Limb (tissue), 2 donors: ENCODE data around the gene MEG3.

Source experiments
- DNase-seq, 2 donors: peaks; one replicate each; pipeline ENCODE4 v3.0.0-alpha.2; 2016; ENCODE audit errors: extremely low spot score in 2 of 2

MEG3 gene

DNA sequence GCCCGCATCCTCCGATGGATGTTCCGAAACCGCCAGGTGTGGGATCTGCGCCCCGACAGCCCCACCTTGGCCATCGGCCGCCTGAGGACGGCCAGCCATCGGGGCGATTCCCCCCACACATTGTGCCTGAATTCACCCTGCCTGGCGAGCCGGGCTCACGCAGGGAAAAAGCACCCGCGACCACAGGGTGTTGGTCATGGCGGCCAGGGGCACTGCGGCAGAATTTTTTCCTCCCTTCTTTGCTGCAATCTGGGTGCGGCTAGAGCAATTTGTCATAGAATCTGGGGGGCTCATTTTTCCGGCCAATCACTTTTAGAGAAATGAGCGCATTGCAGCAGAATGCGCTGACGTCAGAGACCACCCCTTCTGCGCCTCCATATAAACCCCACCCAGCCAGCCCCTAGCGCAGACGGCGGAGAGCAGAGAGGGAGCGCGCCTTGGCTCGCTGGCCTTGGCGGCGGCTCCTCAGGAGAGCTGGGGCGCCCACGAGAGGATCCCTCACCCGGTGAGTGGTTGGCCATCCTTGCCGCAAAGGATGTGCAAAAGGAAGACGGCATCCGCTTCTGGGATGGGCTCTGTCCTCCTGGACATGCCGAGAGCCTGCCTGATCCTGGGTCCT lies at the start of gene MEG3:
Gene MEG3, plus strand, starts transcription at position 406 of the 619 bp plus-strand sequence.
- DNase-seq, result peak; percentile 88 to 90

DNA sequence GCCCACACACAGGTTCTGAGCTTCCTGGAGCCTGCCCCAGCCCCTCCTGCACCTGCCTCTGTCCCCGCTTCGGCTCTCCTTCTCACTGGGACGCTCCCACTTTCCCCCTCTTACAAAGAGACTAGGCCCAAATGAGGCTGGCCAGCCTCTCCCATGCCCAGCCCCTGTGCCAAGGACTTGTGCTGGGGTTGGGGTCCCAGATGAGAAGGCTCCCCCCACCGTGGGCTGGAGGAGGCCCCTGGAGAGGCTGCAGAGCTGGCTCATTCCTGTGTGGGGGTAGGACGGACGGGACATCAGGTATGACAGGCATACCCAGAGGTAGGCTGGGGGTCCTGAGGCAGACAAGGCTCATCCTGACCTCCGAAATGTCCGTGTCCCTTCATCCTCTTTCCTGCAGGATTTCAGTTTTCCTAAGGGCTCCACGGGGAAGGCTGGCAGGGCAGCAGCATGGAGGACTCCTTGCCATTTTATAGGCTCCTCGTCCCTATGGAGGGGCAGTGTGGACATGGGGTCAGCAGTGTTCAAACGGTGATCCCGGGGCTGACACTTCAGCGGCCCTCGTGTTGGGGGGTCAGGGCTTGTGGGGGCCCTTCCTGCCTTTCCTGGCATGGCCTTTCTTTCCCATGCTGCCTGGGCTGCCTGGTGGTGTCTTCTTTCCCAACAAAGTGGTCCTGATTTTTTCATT lies 49.1 kb upstream of the MEG3 start:
- peak in 1 of 2 donors; percentile 26 for DNase-seq

DNA sequence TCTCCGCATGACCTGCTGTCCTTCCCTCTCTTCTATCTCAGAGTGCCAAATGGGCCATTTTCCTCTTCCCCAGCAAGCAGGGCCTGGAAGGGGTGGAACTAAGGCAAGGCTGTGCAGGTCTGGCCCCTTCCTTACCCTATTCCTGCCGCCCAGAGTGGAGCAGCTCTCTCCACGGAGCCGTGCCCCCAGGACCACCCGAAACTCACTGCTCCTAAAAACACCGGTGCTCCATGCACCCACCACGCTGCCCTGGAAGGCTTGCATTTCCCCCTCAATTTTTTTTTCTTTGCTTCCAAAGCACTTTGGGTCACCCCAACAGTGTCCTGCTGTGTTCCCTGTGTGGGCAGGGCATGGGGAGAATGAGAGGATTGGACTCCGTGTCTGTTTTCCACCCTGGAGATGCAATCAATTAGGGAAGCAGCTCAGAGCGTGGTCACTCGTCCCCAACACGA lies 48.5 kb upstream of the MEG3 start:
- DNase-seq, result no peak

DNA sequence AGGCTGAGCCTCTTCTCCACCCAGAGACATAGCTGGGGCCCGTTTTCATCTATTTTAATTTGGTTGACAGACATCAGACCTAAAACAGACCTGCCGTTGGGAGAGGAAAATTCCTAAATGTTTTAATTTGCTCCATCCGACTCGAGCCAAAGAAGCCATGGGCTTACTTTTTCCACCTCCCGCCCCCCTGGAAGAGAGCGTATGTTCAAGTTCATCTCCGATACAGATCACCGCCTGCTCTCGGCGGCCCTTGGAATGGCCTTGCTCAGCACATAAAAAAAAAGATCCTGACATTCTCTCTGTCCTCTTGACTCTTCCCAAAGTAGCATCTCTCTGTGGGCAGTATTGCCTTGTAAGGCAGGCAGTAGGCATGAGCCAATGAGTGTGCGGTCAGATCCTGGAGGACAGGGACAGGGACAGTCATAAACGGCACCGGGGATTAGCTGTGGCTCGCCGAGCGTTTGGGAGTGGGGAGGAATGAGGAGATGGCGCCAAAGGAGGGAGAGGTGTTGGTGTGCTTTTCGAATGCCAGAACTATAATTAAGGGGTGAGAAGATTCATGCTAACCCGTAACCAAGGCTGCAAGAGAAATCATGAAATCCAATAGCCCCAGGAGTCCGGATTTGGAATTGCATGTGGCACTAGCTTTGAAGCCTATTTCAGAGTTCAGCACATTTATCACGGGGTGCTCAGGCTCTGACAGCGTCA lies 47.9 kb upstream of the MEG3 start:
- peak; percentile 55 to 62 for DNase-seq

DNA sequence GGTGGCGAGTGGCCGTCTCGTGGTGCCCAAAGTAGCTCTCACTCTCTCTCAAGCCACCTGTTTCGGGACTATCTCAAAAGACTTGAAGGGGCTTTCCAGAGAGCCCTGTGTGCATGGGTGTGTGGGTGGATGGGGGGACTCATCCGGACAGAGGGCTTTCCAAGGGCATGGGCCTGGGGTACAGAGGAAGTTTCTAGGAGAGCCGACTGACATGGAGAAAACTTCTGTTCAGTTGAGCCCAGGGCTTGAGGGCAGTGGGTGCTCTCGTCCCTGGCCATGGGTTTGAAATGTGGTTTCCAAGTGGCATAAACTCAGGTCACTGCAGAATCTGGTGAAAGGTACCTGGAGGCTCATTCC lies 47.4 kb upstream of the MEG3 start:
- no peak for DNase-seq

DNA sequence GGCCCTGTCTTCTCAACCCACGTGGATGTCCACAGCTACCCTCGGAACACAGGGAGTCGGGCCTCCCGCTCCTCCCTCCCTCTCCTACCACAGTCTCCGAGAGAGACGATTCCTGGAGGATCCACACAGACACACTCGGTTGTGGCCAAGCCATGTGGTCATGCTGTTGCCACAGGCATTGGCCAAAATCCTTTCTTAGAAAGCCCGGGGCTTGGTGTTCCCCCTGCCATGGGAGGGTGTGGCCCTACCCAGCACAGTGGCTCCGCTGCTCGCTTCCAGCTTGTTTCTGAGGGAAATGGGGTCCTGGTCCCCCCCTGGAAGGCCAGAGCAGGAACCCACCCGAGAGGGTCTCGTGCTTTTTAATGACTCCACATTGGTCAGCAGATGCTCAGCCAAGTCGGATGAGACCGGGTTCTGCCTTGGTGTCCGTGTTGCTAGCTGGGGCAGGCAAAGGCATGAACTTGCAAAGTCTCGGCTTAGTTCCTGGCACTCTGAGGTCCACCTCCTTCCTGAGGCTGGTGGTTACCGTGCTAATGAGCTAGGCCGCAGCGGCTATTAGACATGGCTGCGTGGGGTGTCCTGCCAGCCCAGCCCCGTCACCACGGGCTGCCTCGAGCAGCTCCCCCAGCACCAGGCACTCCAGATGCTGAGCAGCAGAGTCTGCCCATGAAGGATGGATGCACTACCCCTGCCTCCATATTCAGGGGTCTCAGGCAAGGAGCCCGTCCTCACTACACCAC lies 46.8 kb upstream of the MEG3 start:
- DNase-seq, result peak in 1 of 2 donors; percentile 28

DNA sequence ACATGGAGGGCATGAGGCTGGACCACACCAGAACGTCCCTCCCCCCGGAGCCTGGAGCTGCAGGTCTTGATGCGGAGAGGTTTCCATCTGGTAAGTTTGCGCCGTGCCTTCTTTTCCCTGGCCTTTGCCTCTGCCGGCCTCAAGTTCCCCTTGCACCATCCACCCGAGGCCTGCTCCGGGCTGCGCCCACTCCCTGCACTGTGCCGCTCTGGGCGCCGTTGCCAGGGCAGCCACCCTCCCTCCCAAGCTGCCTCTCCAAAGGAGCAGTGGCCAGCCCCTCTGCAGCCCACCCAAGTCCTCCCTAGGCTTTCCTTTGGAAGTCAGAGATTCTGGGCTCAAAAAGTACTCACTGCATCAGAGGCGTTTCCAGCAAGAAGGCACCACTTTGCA lies 46.2 kb upstream of the MEG3 start:
- DNase-seq, result peak in 1 of 2 donors; percentile 19

DNA sequence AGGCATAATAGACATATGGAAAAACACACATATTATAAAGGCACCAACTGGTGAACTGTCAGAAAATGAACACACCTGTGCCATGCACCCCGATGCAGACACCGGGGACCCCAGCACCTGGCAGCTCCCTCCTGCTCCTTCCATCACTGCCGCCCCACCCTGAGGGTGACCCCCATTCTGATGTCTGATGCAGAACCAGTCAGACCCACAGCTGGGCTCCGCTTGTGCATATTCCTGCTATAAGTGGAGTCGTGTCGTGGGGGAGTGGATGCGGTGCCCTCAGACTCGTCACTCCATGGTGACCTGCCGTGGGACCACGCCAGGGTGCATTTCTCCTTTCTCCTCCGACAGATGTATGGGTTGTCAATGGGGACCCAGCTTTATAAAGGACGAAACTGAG lies 45.7 kb upstream of the MEG3 start:
- DNase-seq, result peak in 1 of 2 donors; percentile 16

DNA sequence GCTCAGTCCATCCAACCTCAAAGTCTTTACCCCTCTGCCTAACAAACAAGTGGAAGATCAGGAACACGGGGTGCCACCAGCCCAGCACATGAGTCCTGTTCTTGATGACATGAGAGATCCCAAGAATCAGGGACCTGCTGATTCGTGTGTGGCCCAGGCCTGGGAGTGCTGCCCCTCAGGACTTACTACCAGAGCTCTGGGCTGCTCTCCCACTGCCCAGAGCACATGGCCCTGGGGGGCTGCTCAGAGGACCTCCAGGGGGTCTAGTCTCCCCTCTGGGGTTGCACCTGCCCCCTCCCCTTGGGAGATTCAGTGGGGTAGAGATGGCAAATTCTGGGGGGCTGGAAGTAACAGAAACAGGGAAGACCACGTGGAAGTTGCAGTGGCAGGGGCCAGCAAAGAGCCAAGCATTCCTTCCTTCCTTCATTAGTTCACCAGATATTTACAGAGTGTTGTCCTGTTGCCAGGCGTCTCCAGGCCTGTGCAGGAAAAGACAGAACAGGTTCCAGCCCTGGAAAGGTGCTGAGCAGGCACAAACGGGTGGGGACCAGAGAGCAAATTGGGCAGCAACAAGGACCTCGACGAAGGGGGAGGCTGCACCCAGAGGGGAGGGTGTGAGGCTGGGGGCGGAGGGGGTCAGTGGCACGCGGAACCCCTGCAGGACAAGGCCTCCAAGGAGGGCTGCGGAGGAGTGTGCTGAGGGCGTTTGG lies 45.1 kb upstream of the MEG3 start:
- DNase-seq, result peak in 1 of 2 donors; percentile 35

DNA sequence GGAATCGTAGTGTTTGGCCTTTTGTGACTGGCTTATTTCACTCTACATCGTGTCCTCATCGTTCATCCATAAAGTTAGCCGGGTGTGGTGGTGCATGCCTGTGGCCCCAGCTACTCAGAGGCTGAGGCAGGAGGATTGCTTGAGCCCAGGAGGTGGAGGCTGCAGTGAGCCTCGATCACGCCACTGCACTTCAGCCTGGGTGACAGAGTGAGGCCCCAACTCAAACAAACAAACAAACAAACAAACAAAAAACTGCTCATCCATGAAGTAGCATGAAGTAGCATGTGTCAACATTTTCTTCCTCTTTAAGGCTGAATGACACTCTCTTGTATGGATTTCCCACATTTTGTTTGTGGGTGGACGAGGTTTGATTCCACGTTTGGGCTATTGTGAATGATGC lies 44.0 kb upstream of the MEG3 start:
- DNase-seq, result peak in 1 of 2 donors; percentile 2

DNA sequence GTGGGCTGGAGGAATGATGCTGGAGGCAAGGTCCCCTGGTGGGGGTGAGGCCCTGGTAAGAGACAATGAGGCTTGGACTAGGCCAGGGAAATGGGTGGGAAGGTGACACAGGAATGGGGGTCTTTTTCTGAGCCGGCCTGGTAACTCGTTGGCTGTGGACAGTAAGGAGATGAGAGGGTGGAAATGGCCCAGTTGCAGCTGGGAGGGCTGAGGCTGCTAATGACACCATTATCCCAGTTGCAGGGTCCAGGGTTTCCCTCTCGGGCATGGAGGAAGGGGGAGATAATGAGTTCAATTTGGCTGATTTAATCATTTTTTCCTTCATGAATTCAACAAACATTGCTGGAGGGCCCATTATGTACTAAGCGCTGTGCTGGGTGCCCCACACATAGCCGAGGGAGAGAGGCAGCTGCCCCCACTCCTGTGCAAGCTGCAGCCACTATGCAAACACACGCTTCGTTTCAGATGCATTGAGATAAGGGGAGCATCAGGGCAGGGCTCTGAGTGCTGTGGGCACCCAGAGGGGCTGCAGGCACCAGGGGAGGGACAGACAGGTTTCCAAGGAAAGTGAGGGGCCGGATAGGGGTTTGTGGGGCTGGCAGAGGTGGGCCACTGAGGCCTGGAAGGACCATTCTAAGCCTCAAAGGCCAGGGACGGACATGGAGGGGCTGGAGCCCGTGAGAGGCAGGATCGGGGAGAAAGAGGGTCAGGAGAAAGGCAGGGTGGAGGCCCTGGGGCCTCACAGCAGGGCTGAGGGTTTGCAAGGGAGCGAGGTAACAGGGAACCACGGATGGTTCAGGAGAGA lies 43.2 kb upstream of the MEG3 start:
- peak in 1 of 2 donors; percentile 28 for DNase-seq

DNA sequence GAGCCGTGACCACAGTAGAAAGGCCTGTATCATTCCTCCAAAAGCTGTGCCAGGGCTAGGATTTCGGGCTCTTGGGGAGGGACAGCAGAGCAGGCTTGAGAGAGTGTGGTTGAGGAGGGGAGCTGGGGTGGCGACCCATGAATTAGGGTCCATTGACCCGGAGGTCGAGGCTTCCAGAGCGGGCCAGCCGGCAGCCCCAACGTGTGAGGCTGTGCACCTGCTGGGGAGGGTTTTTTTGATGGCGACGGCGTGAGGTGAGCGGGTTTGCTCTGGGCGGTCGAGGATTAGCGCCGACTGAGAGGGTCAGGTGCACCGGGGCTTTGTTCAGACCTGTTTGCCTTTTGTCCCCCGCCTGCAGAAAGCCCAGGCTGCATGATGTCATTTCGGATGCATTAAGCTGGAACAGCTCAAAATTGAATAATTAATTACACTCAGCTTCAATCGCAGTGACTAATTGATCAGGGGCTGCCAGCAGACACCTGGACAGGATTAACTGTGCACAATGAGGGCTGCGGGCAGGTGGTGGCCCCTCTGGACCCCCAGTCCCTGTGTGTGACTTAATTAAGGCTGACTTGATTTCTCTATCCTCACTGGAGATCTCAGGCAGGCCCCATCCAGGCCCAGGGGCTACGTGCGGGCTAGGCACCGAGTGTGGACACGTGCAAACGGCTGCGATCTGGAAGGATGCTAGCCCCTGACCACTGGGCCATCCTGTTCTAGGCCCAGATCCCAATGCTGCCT lies 42.1 kb upstream of the MEG3 start:
- DNase-seq, result peak in 1 of 2 donors; percentile 30

DNA sequence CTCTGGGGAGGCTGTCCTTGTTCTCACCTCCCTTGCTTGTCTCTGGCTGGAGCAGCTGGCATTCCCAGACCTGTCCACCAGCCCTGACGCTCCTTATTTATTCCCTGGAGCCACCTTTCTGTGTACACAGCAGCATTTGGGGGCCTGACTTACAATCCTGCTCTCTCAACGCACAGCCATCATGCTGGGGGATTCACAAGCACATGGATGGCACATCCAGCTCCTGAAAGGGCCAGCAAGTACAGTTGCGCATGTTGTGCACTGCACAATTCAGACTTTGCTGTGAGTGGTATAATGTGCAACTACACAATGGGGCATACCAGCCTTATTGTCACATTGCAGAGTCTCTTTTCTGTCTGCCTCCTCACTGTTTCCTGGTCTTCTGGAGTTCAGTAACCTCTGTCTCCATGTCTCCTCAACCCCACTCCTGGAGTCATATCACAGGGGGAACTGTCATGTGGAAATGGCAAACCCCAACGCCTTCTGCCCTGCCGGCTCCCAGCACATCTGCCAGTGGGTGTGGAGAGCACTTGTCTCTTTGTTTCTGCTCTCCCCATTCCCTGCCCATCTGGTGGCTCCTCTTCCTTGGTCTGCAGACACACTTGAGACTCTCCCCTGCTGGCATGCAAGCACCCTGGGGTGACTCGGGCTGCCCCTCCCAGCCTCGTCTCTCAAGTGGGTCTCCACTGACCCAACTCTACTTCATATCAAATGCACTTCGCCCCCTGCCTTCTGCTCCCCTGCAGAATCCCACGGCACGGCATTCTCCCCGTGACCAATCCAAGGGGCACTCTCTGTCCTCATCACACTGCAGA lies 41.2 kb upstream of the MEG3 start:
- DNase-seq, result no peak

DNA sequence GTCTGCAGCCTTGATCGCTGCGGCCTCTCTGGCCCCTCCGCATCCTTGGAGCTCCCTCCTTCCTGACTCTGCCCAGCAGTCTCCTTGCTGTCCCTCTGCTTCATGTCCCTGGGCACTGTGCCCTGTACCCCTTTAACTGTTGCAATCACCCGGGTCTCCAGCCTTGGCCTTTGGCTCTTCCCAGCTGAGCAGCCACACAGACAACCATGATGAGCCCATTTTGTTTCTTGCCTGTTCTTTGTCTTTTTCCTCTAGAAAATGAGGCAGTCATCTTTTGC lies 40.6 kb upstream of the MEG3 start:
- DNase-seq, result no peak

DNA sequence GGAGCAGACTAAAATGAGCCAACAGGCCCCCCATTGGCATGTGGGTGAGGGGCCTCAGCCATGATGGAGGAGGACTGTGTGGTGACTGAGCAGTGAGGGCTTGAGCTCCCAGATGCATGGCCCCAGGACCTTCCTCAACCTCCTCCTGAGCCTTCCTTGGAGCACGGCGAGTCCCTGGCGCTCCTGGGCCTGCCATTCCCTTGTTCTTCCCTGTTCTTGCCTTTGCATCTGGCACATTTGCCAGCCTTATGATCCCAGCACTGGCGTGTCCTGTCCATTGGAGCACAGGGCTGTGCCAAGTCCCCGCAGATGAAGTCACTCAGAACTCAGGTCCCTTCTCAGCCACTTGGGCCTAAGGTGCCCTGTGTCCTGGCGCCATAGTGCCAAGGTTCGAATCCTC lies 40.3 kb upstream of the MEG3 start:
- DNase-seq, result no peak

DNA sequence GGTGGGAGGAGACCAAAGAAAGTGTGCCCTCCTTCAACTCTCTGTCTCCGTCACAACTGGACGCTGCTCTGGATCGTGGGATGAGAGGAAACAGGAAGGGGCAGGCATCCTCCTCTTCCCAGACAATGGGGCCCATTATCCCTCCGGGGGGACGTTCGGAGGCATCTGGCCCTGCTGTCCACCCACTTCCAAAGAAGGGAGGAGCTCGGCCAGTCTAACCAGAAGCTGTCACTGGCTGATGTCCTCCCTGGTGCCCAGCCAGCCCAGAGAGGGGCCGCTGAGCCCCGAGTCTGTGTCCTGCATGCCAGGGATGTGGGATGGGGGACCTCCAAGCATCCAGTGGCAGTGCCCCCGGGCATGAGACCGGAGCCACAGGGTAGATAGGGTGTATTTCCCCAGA lies 39.8 kb upstream of the MEG3 start:
- peak in 1 of 2 donors; percentile 34 for DNase-seq

DNA sequence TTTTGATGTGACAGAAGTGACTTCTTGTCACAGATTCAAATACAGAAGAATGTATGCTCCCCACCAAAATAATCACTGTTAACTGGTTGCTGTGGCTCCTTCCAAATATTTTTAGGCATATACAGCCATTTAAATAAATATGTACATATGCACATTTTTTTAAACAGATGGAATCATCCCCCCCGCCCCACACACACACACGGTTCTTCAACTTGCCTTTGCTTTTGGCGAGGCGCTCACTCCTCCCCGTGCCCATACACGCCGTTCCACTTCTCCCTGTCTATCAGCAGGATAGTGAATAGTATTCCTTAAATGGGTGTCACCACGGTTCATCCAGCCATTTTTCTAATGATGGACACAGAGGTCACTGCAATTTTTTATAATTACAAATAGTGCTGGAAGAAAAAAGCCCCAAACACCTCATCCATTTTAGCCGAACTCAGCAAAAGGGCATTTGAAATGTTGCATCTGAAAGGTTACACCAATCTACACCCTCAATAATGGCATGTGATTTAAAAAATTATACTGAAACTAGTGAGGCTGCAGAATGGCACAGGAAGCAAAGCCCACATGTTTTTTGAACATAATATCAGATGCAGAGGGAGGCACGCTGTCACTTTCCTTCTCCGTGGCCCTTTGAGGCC lies 39.2 kb upstream of the MEG3 start:
- peak in 1 of 2 donors; percentile 35 for DNase-seq

DNA sequence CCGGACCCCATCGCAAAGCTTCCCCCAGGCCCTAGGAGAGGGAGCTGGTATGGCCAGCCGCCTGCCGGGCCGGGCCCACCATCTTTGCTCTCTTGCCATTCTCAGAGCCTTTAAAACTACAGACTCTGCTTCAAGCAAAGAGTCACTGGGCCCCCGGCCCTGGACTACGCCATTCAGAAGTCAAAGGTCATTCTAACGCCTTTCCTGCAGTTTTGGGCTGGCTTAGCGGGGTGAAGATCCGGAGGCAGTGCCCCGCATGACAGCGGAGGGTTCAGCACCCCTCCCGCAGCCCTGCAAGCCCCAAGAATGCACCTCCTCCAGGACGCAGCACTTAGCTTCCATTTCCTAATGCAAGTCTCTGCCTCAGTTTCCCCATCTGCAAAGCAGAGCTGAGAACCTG lies 38.3 kb upstream of the MEG3 start:
- DNase-seq, result no peak

DNA sequence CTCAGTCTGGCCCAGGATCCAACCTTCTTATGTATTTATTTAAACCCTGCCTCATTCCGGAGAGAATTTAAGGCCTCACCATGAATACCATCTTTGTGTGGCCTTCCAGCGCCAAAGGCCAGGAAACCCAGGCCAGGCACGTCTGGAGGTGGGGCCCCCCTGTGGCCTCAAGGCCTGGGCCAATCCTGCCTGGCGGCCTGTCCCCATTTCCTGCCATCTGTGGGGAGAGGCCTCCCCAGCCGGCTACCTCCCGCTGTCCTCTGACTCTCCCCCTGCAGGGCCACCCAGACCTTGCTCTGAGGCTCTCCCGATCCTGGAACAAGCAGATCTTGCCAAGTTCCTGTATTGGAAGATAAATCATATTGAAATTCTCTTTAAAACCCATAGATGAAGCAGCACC lies 37.4 kb upstream of the MEG3 start:
- peak in 1 of 2 donors; percentile 68 for DNase-seq
